Muscle of arm (tissue), 12 donors: ENCODE results near the gene SREBF1. TPM values are rescaled to one million over a fixed set of nuclear protein-coding genes. Genes with fewer than 3 reads are reported as not detected.
"Not testable (repeated sequence)": the region's sequence is repeated elsewhere in the genome, so short reads cannot be mapped to it uniquely, and the experiment has no call there.

Experiments used
- DNase-seq: peaks from one replicate; pipeline ENCODE4 v3.0.0-alpha.2; 2013
- polyA plus RNA-seq, 12 donors: library from polyadenylated mRNA; unstranded; fragments of 120-200 nt; gene quantifications; one replicate each; pipeline ENCODE4 v1.2.1, GENCODE V29; 2013; ENCODE audit not compliant: insufficient read length in 12 of 12

The SREBF1 gene
- polyA plus RNA-seq, 12 donors = 24.4 to 71.9 (median 29.6) TPM; not detected in 1

DNA sequence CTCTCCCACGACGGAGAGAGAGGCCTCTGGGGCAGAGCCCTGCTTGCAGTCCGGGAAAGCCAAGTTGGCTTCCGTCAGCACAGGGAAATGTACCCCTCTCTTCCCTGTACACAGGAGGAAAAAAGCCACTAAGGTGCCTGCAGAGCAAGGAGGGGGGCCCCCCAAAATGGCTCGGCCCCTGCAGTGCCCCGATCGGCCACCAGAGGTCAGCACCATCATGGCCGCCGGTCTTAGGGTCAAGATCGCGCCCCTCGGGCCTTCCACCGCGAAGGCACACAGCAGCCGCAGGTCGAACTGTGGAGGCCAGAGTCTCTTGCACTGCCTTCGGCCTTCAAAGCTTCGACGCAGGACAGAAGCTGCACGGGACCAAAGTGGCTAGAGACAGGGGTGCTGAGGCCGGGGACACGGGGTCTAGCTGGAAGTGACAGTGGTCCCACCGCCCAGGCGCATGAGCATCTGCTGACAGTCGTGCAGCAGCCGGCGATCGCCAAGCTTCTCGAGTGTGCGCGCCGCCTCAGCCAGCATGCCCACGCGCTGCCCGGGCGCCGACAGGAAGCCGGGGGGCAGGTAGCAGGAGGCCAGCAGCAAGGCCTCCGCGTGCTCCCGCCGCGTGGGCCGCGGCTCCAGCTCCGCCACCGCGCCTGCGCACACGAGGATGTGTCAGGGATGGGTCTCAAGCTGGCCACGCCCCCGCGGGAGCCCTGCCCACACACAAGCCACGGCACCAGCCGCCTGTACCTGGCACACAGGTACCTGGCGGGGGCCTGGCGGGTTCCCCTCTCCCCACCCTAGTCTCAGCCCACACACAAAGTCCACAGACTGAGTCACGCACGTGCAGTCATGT is 24.4 kb downstream of the SREBF1 start:
- peak; percentile 70 for DNase-seq

DNA sequence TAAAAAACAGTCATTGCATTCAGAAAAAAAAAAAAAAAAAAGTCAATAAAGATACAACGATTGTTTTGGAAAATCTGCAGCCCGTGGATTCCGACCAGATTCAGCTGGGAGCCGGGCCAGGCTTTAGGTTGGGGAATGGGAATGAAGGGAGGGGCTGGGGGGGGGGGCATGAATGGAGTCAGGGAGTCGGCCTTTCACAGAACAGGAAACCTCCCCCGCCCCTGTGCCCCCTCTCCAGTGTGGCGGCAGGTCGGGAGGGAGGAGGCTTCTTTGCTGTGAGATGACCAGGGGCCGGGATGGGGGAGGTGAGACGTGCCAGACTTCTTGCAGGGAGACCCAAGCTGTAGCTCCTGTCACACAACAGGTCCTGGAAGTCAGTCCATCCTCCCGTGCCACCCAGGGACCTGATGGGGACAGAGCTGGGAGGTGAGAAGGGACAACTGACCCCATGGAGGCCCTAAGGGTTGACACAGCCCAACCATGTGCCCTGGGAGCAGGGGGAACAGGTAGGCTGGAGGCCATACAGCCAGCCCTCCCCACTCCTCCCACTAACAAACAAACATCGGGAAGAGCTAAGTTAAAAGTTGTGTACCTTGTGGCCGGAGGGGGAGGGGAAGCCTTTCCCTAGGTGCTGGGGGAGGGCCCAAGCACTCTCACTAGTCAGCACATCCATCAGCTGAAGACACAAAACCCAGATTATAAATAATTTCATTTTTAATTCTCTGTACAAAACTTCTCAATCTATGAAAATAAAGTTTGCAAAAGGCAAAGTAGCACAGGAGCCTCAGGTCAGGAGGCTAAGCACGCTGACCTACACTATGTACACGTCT is 25.2 kb downstream of the SREBF1 start:
- peak; percentile 75 for DNase-seq

DNA sequence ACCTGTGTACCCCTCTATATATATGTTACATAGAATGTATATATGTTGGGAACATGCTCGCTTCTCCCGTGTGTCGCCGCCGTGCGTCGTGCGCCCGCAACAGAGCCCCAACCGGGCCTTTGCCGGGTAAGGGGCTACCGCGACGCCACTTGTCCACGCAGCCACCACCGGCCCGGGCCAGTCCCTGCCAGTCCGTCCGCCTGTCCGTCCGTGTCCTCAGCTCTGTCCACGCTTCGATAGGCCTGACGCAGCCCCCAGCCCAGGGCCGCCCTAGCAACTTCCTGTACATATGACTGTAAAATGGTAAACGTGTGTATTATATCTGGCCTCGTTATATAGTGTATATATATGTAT is 25.9 kb downstream of the SREBF1 start:
- DNase-seq = no peak

DNA sequence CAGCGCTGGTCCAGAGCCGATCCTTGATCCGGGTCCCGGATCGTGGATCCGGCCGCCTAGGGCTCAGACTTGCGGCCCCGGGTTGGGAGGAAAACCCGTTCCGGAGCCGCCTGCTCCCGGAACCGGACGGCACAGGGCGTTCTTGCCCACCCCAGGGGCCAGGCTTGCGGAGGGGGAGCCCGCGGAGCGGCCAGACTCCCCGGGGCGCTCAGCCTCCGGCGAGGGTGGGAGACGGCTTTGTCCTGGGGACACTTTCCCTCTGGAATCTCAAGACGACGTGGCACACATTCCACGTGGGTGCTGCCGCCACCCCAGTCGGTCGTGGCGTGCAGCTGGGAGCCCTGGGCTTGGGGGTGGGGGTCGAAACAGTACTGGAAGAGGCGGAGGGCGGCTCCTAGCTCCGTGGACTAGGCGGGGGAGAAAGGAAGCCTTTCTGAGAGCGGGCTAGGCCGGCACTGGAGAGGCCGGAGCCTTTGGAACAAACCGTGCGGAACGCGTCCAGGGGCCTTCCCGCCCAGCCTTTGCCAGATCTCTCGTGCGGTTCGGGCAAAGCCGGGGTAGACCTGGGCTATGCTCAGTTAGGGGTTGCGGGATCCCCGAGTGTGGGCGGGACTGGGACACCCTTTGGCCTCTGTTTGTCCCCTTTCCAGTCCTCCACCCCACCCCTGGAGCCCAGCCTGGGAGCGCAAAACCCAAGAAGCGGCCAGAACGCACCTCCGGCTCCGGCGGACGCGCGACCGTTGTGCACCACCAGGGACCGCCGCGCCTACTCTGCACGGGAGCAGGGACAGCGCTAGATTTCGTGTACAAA is 26.5 kb downstream of the SREBF1 start:
- DNase-seq = peak; percentile 81

DNA sequence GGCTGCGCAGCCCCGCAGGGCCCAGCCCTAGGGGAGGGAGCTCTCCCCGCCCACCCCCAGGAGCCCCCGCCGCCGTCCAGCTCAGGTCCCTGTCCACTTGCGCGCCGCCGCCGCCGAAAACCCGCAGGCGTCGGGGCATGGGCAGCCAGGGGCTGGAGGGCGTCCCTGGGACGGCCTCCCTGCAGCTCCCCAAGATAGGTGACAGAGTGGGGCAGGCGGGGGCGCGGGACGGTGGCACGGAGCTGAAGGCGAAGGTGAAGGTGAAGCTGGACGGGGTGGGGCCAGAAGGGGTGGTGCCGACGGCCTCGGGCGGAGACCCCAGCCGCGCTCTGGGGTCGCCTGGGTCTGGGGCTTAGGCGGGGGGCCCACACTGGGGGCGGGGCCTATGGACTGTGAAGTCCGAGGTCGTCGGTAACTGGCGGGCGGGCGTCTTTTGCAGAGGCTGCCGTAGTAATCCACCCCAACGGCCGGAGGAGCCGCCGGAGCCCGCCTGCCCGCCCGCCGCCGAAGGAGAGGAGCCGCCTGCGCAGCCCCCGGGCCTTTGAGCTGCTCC is 27.2 kb downstream of the SREBF1 start:
- DNase-seq = no peak

DNA sequence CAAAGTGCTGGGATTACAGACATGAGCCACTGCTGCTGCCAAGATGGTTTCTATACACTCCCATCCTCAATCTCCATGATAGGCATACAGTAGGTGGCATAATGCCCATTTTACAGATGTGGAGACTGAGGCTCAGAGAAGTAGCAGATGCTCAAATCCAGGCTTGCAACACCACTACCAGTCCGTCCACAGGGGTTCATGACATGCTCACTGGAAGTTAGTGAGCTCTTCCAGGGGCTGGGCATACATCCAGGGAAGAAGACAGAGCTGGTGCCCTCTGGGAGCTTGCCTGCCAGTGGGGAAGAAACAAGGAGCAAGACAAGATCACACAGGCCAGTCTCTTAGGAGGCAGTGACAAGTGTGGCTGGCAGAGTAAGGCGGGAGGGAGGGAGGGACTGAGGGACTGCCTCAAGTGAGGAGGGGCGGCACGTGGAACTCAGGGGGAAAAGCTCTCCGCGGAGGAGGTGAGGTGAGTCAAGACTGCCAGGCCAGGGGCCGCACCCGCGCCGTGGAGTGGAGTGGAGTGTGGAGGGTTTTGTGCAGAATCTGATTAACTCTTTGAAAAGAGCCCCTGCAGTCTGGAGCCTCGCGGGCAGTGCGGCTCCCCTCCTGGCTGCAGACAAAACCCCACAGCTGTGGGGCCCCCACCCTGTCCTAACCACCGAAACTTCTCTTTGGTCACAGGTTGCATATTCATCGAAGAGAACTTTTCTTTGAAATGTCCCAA is 27.9 kb downstream of the SREBF1 start:
- no peak for DNase-seq

DNA sequence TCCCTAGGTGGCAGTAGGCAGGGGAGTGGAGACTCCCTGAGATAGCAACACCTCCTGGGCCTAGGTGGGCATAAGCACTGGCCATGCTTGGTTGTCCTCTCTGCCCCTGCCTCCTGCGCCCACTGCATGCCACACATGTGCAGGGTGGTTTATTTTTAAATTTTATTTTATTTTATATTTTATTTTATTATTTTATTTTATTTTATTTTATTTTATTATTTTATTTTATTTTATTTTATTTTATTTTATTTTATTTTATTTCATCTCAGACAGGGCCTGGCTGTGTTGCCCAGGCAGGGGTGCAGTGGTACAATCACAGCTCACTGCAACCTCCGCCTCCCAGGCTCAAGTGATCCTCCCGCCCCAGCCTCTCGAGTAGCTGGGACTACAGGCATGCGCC is 28.6 kb downstream of the SREBF1 start:
- not testable (repeated sequence) for DNase-seq

DNA sequence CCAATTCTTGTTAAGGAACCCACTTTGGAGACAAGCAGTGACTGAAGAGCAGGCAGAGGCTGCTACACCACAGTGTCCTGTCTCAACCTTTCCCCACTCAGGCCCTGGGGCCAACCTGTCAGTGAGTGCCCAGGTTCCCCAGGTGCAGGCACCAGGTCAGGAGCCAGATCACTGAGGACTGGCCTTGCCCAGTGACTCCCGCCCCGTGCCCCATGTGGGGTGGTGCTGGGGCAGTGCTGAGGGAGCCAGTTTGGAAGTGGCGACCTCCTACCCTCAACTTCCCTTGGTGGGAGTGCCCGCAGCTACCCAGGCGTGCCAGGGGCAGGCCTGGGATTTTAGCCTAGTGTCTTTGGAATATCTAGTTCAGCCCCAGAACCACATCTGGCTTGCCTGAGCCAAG is 29.3 kb downstream of the SREBF1 start:
- DNase-seq = no peak

DNA sequence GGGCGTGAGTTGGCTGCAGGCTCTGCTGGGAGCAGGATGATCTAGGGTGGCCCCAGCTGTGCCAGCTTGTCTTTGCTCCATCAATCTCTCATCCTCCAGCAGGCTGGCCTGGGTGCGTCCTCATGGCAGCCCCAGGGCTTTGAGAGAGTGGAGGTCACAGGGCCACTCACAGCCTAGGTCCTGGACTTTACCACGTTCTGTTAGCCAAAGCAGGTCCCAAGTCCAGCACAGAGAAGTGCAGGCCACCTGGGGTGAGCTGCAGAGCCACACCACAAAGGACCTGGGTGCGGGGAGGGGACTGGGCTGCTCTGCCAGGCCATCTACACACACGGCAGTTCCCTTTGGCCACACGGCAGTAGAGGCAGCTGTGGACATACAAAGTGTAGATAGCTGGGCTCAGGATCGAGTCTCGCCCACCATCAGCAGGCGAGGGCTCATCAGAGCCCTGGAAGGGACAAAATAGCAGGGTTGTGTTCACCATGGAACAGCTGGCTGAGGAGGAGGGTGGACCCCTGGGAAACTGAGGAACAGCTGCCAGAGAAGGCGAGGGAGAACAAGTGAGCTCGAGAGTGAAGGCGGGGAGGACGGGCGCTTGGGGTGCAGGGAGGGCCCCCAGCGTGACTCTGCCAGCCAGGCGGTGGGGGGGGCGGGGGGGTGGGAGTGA is 30.0 kb downstream of the SREBF1 start:
- DNase-seq = no peak

DNA sequence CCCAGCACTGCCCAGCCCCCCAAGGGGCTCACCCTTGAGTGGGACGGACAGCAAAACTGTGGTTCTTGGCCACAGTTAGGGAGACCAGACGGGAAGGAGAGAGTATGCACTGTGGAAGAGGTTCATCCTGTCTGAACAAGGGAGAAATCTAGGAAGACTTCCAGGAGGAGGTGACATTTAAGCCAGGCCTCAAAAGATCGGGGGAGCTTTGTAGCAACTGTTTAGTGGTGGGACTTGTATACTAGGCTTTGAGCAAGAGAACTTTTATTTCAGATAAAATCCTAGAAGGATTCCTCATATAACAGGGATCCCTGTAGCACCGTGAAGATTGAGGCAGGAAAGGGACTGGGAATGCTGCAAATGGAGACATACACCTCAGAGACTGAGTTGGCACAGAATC is 30.8 kb downstream of the SREBF1 start:
- no peak for DNase-seq

DNA sequence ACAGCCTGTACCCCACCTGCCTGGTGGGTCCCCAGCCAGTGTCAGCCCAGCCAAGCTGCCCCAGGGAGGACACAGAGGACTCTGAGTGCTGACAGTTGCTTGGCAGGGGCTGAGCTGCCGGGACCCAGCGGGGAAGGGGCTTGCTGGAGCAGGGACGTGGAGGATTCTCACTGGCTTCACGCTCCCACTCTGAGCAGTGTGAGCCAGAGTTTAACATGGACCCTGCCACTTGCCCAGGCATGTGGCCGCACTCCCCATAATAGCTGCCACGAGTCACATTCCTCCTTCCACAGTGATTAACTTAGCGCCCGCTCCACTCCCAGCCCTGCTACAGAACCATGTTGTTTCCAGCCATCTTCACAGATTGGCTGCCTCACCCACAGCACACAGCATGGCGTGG is 31.2 kb downstream of the SREBF1 start:
- no peak for DNase-seq

DNA sequence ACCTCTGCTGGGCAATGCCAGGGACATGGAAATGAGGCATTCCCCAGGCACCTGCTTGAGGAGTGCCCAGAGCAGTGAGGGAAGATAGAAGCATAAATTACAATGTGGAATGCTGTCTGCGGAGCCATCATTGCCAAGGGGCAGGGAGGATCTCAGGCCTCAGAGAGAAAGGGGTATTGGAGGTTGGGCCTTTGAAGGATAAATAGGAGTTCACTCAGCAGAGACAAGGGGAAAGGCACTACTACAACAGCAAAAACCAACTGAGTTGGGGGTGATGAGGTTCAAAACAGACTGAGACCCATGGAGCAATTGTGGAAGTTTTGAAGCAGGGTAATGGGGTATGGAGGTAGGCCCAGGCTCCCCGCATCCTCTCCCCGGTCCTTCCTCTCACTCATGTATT is 32.8 kb downstream of the SREBF1 start:
- no peak for DNase-seq

DNA sequence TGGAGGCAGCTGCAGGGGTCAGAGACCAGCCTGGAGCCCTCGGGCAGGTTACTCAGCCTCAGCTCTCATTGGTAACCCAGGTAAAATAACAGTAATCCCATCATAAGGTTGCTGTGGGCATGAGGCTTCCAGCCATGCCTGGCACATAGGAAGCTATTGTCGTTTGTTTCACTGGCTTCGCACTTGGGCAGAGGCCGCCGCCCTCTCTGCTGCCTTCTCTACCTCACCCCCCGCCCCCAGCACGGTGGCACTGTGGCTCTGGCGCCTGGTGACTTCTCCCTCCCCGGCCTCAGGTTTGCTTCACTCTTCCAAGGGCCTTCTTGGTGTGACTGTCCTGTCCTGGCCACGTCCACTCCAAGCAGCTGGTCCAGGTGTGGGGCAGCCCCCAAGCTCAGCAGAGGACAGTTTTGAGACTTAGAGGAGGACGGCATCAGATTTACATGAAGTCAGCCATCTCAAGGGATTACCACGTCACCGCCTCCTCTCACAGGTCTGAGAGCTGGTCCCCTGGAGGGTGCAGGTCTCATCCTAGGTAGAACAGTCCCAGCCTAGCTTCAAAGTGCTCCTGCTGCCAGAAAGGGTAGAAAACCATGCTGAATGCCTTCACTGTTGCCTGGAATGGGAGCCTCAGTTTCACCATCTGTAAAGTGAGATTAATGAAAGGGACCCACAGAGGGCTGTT is 34.8 kb downstream of the SREBF1 start:
- no peak for DNase-seq

DNA sequence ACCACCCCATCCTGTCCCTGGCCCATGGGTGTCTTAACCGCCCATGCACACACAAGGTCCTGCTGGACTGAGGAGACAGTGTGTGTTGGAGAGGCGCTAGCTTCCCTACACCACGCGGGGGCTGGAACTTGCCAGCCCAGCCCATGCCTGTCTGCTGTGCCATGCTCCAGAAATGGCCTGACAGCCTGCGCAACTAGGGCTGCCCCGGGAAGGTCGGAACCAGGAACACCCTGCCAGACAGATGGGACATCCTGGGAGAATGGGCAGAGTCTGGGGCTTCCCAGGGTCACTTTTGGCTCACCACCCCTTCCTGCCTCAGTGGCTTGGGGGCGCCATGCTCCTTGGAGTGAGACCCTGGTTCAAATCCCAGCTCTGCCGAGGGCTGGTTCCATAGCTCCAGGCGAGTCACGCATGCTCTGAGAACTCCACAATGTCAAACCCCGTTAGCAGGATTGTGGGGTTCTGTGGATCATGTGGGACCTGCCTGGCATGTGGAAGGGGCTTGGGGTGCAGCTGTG is 36.2 kb downstream of the SREBF1 start:
- no peak for DNase-seq

DNA sequence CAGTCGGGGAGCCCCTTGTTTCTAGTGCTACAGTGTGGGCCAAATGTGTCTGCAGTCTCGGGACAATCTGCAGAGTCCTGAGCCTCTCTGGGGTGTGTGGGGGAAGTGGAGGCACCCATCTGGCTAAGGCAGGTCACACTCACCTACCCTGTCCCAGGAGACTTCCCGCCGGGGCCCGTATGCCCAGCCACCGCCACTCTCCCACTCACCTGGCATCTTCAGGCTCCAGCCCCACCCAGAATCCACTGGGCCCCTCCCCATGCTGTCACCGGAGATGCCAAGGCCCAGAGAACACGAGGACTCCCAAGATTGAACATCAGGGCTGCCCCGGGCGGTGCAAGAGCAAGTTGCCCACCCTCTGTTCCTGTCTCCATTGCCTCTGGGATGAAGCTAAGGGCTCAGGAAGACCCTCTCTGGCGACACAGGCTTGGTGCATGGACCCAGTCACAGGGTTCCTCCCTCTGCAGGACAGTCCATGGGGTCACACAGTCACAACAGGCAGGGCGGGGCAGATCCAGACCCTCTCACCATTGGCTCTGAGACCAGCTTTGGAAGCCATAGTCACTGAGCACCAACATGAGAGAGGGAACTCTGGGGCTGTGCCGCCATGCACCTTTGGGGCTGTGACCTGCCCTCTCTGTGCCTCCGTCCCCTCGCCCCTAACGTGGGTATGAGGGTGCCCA is 38.1 kb downstream of the SREBF1 start:
- no peak for DNase-seq

DNA sequence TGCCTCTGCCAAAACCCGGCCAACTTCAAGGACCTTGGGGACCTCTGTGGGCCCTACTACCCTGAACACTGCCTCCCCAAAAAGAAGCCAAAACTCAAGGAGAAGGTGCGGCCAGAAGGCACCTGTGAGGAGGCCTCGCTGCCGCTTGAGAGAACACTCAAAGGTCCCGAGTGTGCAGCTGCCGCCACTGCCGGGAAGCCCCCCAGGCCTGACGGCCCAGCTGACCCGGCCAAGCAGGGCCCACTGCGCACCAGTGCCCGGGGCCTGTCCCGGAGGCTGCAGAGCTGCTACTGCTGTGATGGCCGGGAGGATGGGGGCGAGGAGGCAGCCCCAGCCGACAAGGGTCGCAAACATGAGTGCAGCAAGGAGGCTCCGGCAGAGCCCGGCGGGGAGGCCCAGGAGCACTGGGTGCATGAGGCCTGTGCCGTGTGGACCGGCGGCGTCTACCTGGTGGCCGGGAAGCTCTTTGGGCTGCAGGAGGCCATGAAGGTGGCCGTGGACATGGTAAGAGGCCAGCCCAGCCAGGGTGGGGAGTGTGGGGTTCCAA is 38.7 kb downstream of the SREBF1 start:
- DNase-seq = no peak

DNA sequence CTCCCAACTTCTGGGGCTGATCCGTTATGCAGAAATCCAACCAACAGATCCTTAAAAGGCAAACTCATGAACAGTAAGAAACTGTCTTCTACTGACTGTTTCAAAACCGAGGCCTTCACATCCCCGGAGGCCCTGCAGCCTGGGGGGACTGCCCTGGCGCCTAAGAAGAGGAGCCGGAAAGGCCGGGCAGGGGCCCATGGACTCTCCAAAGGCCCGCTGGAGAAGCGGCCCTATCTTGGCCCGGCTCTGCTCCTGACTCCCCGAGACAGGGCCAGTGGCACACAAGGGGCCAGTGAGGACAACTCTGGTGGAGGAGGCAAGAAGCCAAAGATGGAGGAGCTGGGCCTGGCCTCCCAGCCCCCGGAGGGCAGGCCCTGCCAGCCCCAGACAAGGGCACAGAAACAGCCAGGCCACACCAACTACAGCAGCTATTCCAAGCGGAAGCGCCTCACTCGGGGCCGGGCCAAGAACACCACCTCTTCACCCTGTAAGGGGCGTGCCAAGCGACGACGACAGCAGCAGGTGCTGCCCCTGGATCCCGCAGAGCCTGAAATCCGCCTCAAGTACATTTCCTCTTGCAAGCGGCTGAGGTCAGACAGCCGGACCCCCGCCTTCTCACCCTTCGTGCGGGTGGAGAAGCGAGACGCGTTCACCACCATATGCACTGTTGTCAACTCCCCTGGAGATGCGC is 39.5 kb downstream of the SREBF1 start:
- DNase-seq = no peak

DNA sequence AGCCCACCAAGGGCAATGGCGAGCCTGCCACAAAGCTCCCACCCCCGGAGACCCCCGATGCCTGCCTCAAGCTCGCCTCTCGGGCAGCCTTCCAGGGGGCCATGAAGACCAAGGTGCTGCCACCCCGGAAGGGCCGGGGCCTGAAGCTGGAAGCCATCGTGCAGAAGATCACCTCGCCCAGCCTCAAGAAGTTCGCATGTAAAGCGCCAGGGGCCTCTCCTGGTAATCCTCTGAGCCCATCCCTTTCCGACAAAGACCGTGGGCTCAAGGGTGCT is 40.1 kb downstream of the SREBF1 start:
- no peak for DNase-seq
